ENCODE measurements around the gene ITGAE. TPM values are rescaled to one million over a fixed set of nuclear protein-coding genes. Genes with fewer than 3 reads are reported as not detected.
A peak's percentile ranks its signal among the peaks of the same experiment; 100 is the strongest.
"Not testable (repeated sequence)": the region's sequence is repeated elsewhere in the genome, so short reads cannot be mapped to it uniquely, and the experiment has no call there.

The ITGAE gene
- total RNA-seq, 2 donors from 2014 or later: 62.1 to 86.3 TPM

DNA sequence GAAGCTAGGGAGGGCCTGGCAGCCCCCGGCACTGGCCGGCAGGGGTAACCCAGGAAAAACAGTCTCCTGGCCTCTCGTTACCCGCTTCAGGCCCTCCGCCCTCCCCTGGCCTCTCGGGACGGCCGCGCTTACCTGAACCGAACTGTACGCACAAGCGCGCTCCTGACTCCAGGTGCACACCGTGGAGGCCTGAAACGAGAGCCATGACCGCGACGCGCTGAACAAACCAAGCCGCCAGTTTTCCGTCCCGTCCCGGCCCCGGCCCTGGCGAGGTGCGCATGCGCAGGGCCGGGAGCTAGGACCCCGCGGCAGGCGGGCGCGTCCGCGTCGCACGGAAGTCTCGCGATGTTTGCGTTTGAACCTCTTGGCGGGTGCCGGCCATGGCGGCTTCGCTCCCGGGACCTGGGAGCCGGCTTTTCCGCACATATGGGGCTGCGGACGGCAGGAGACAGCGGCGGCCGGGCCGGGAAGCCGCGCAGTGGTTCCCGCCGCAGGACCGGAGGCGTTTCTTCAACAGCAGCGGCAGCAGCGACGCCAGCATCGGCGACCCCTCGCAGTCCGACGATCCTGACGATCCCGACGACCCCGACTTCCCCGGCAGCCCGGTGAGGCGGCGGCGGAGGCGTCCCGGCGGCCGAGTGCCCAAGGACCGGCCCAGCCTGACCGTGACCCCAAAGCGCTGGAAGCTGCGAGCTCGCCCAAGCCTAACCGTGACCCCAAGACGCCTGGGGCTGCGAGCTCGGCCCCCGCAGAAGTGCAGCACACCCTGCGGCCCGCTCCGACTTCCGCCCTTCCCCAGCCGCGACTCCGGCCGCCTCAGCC lies 77.2 kb downstream of the ITGAE start, which contains the start of gene HASPIN:
HASPIN (plus strand) TSS at position 348 of the 822 bp plus-strand sequence; CDS start at position 381, 33 bp downstream.
- peaks cover 62% of the 10 kb centered on the region for H3K4me1 Mint-ChIP-seq (ENCODE audit: low read depth)
- no peaks in the 10 kb centered on the region for H3K27me3 Mint-ChIP-seq (ENCODE audit: low read depth)
- H3K4me3 Mint-ChIP-seq: peak within 1 kb of the TSS; percentile 87 to 94
- no peaks in the 10 kb centered on the region for H3K9me3 Mint-ChIP-seq
- ATAC-seq (replicated peaks in 1 of 2): peak; percentile 91 to 92
- H3K36me3 Mint-ChIP-seq (ENCODE audit: insufficient read depth in 2 of 2): peaks cover 22 to 48% of the 10 kb centered on the region in 2 donors
- DNase-seq: peak; percentile 95 to 96
- H3K27ac Mint-ChIP-seq: peak within 1 kb of the TSS; percentile 97

DNA sequence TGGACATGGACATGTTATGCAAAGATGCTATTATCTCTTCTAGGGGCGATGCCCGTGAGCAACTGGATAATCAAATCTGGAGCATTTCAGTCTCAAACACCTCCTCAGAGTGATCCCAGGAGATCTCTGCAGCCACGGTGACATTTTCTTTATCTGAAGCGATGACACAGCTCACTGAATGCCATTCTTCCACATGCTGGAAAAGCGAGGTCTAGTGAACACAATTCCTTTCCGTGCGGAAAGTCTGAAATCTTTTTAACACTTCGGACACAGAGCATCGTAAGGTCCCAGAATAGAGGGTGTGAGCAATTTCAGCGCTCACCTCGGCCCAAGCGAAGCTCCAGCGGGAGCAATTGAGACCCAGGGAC lies 77.8 kb downstream of the ITGAE start:
- Mint-ChIP-seq H3K9me3 (no peaks in the 10 kb centered on the region), H3K4me3 (peak overlapping the region; percentile 87 to 94), H3K27me3 (ENCODE audit: low read depth) (no peaks in the 10 kb centered on the region), H3K36me3 (ENCODE audit: insufficient read depth in 2 of 2) (peaks cover 24 to 54% of the 10 kb centered on the region in 2 donors), H3K4me1 (ENCODE audit: low read depth) (peaks cover 62% of the 10 kb centered on the region), H3K27ac (peak overlapping the region; percentile 97)
- ATAC-seq (replicated peaks in 1 of 2): no peak
- DNase-seq: no peak

DNA sequence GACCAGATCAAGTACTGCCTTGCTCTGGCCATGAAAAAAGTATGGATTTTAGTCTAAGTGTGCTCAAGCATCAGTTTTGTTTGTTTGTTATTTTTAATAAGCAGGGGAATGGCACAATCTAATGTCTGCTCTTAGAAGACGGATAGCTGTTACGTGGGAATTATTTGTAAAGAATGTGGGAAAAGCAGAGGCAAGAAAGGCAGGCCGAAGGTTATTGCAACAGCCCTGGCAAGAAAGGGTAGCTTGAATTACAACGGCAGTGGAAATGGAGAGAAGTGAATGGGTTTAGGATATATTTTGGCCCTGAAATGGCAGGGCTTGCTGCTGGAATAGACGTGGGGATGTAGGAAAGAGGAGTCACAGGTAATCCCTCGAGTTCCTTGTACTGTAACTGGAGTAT lies 78.3 kb downstream of the ITGAE start:
- peaks cover 62% of the 10 kb centered on the region for H3K4me1 Mint-ChIP-seq (ENCODE audit: low read depth)

DNA sequence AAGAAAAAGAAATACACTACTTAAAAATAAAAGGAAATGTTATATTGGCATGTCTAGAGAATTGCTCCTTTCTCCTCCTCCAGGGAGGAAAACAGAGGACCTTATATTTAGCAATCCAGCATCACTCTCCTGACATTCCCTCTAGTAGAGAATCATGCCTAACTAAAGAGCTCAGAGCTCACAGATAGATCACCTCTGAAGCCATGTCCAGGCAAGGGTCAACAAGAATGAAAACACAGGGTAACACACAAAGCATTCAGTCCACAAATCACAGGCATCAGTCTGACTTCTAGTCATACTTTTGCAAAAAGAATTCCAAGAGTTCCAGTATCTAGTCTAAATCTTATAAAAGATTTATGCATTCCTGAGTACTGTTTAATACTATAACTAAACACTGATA lies 81.7 kb downstream of the ITGAE start:
- DNase-seq: no peak
- H3K9me3 Mint-ChIP-seq: no peaks in the 10 kb centered on the region
- no peak overlapping the region for H3K27ac Mint-ChIP-seq
- H3K27me3 Mint-ChIP-seq (ENCODE audit: low read depth): no peaks in the 10 kb centered on the region
- no peak for ATAC-seq (replicated peaks in 1 of 2)
- H3K4me1 Mint-ChIP-seq (ENCODE audit: low read depth): peaks cover 48% of the 10 kb centered on the region
- H3K36me3 Mint-ChIP-seq (ENCODE audit: insufficient read depth in 2 of 2): peaks cover 20 to 59% of the 10 kb centered on the region in 2 donors
- peak overlapping the region in 1 of 2 donors; percentile 0 for H3K4me3 Mint-ChIP-seq

More for the DNA sequence above, 78.3 kb downstream of the ITGAE start:
- peak overlapping the region; percentile 87 to 94 for H3K4me3 Mint-ChIP-seq
- H3K36me3 Mint-ChIP-seq (ENCODE audit: insufficient read depth in 2 of 2): peaks cover 24 to 55% of the 10 kb centered on the region in 2 donors
- no peaks in the 10 kb centered on the region for H3K27me3 Mint-ChIP-seq (ENCODE audit: low read depth)
- DNase-seq: no peak
- peak overlapping the region; percentile 97 for H3K27ac Mint-ChIP-seq
- no peaks in the 10 kb centered on the region for H3K9me3 Mint-ChIP-seq
- no peak for ATAC-seq (replicated peaks in 1 of 2)

DNA sequence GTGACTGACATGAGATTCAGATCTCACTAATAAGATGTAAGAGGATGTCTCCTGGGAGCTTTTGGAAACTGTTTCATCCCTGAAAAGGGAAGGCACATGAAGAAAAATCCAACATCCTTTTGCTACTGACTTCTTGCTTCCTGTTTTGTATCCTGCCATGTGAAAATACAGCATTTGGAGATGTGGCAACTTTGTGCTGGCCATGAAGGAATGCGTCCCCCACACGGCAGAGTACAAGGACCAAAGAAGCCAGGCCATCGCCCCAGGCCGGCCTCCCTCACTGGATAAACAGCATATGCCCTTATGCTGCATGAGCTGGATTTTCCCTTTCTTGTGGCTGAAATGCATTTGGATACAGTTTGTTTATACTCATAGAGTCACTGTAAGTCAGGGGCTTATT lies 82.8 kb downstream of the ITGAE start:
- DNase-seq (no peak), ATAC-seq (replicated peaks in 1 of 2) (no peak)
- Mint-ChIP-seq H3K4me1 (ENCODE audit: low read depth) (peaks cover 55% of the 10 kb centered on the region), H3K36me3 (ENCODE audit: insufficient read depth in 2 of 2) (peaks cover 20 to 61% of the 10 kb centered on the region in 2 donors), H3K27me3 (ENCODE audit: low read depth) (no peaks in the 10 kb centered on the region), H3K4me3 (peak overlapping the region in 1 of 2 donors; percentile 17), H3K9me3 (no peaks in the 10 kb centered on the region), H3K27ac (peak overlapping the region; percentile 53)

DNA sequence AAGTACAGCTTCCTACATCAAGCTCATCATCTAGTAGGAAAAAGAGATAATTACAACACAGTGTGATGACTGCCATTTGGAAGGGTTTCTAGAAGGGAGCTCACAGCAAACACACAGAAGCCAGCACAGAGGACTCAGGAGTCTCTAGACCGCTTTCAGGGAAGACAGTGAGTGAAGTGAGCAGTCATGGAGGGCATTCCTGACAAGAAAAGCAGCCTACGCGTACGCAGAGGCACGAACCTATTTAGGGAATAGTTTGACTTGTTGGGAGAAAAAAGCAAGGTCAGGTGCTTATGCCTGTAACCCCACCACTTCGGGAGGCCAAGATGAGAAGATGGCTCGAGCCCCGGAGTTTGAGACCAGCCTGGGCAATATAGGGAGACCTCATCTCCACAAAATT lies 85.7 kb downstream of the ITGAE start:
- H3K36me3 Mint-ChIP-seq (ENCODE audit: insufficient read depth in 2 of 2): peaks cover 23 to 50% of the 10 kb centered on the region in 2 donors
- DNase-seq: no peak
- peak overlapping the region; percentile 58 for H3K27ac Mint-ChIP-seq
- H3K4me3 Mint-ChIP-seq: no peak overlapping the region
- no peaks in the 10 kb centered on the region for H3K9me3 Mint-ChIP-seq
- H3K27me3 Mint-ChIP-seq (ENCODE audit: low read depth): no peaks in the 10 kb centered on the region
- peaks cover 54% of the 10 kb centered on the region for H3K4me1 Mint-ChIP-seq (ENCODE audit: low read depth)
- no peak for ATAC-seq (replicated peaks in 1 of 2)

DNA sequence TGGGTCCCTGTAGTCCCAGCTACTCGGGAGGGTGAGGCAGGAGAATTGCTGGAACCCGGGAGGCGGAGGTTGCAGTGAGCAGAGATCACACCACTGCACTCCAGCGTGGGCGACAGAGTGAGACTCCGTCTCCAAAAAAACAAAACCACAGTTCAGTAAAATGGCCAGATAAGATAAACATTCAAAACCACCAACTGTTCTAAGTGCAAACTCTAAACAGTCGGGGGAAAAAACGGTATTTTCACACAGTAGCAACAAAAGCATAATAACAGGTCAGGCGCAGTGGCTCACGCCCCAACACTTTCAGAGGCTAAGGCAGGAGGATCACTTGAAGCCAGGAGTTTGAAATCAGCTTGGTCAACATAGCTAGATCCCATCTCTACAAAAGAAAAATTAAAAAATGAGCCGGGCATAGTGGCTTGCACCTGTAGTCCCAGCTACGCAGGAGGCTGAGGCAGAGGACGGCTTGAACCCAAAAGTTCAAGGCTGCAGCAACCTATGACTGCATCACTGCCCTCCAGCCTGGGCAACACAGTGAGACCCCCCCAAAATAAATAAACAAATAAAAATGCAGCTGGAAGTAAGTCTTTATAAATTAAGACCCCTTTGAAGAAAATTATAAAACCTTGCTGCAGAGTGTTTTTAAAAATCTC lies 88.1 kb downstream of the ITGAE start:
- peaks cover 64% of the 10 kb centered on the region for H3K4me1 Mint-ChIP-seq (ENCODE audit: low read depth)
- H3K27ac Mint-ChIP-seq: peak overlapping the region; percentile 74
- H3K4me3 Mint-ChIP-seq: peak overlapping the region; percentile 54 to 64
- ATAC-seq (replicated peaks in 1 of 2) (peak; percentile 6), DNase-seq (peak; percentile 38 to 41)
- no peaks in the 10 kb centered on the region for H3K9me3 Mint-ChIP-seq
- peaks cover 19 to 38% of the 10 kb centered on the region in 2 donors for H3K36me3 Mint-ChIP-seq (ENCODE audit: insufficient read depth in 2 of 2)
- H3K27me3 Mint-ChIP-seq (ENCODE audit: low read depth): no peaks in the 10 kb centered on the region

DNA sequence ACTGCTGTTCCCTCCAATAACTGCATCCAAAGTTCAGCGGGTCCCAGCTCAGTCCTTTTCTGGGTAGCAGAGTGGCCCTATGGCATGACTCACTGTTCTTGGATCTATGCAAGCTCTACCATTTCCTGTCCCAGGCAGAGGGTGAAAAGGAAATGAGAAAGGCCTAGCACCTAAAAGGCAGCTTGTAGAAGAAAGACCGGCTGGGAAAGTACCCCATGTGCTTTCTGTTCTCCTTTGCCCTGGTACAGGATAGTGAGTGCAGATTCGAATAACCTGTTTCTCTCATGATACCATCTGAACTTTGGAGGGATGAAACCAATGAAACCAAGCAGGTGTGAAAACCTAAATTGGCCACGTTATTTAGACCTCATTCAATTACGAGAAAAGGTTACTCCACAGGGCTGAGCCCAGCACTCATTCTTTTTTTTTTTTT lies 90.0 kb downstream of the ITGAE start:
- peaks cover 14 to 25% of the 10 kb centered on the region in 2 donors for H3K36me3 Mint-ChIP-seq (ENCODE audit: insufficient read depth in 2 of 2)
- DNase-seq (peak; percentile 79 to 86), ATAC-seq (replicated peaks in 1 of 2) (peak; percentile 97 to 98)
- H3K27me3 Mint-ChIP-seq (ENCODE audit: low read depth): no peaks in the 10 kb centered on the region
- peak overlapping the region; percentile 63 to 64 for H3K4me3 Mint-ChIP-seq
- no peaks in the 10 kb centered on the region for H3K9me3 Mint-ChIP-seq
- H3K27ac Mint-ChIP-seq: peak overlapping the region; percentile 62
- peaks cover 58% of the 10 kb centered on the region for H3K4me1 Mint-ChIP-seq (ENCODE audit: low read depth)

DNA sequence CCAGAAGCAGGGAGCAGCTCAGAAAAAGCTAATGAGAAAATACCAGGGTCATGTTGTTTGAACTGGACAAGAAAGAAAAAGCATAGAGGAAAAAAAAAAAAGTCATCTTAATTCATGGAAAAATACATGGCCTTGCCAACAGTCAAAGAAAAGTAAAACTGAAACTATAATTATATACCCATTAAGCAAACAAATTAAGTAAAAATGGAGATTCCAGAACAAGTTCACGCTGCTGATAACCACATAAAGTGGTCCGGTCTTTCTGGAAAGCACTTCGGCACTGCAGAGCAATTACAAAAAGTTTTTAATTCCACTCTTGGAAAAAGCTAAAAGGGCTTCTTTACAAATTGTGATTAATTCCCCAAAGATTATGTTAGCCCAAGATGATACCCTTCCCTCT lies 92.6 kb downstream of the ITGAE start:
- Mint-ChIP-seq H3K27ac (no peak overlapping the region), H3K36me3 (ENCODE audit: insufficient read depth in 2 of 2) (peaks cover 10 to 11% of the 10 kb centered on the region in 2 donors), H3K9me3 (no peaks in the 10 kb centered on the region), H3K4me3 (no peak overlapping the region), H3K4me1 (ENCODE audit: low read depth) (peaks cover 44% of the 10 kb centered on the region), H3K27me3 (ENCODE audit: low read depth) (no peaks in the 10 kb centered on the region)
- no peak for DNase-seq
- no peak for ATAC-seq (replicated peaks in 1 of 2)

DNA sequence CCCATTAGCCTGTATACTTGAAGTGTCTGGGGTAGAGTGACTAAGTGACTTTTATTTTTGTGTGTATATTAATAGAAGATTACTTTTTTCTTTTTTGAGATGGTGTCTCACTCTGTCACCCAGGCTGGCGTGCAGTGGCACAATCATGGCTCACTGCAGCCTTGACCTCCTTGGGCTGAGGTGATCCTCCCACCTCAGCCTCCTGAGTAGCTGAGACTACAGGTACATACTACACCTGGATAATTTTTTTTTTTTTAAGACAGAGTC lies 95.3 kb downstream of the ITGAE start:
- DNase-seq; H3K9me3 Mint-ChIP-seq; H3K4me3 Mint-ChIP-seq; H3K27ac Mint-ChIP-seq; ATAC-seq (replicated peaks in 1 of 2); H3K27me3 Mint-ChIP-seq (ENCODE audit: low read depth); H3K36me3 Mint-ChIP-seq (ENCODE audit: insufficient read depth in 2 of 2): not testable (repeated sequence)
- peaks cover 24% of the 10 kb centered on the region for H3K4me1 Mint-ChIP-seq (ENCODE audit: low read depth)

DNA sequence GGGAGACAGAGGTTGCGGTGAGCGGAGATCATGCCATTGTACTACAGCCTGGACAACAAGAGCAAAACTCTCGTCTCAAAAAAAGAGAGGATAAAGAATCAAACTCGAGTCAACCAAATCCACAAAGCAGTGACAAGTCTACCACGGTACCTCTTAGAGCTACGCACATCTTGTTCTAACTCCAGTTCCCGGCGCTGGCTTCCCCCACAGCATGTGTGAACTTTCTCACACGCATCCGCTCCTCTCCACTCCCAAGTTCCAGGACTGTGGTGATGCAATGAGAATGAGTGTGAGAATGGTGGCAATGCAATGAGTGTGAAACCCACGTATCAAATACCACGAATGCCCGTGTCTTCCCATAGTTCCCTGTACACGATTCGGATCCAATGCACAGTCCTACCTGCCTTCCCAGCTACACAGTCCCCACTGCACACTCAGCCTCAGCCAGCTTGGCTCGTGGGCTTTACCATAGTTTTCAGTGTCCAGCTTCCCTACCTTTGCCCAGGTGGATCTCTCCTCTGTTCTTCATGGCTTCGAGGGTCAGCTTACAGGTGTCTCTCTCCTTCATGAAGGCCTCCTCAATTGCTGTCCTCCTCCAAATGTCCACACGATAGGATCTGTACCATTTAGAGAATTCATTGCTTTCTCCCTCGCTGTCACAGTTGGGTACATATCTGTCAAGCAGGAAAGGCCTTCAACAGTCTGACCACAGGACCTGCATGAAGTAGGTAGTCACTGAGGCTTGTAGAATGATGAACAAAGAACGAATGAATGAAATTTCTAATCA lies 95.9 kb downstream of the ITGAE start:
- ATAC-seq (replicated peaks in 1 of 2) (no peak), DNase-seq (no peak)
- Mint-ChIP-seq H3K27me3 (ENCODE audit: low read depth) (no peaks in the 10 kb centered on the region), H3K36me3 (ENCODE audit: insufficient read depth in 2 of 2) (peaks cover 5 to 9% of the 10 kb centered on the region in 2 donors), H3K4me1 (ENCODE audit: low read depth) (peaks cover 21% of the 10 kb centered on the region), H3K4me3 (no peak overlapping the region), H3K9me3 (peaks cover 0 to 2% of the 10 kb centered on the region in 2 donors), H3K27ac (no peak overlapping the region)

DNA sequence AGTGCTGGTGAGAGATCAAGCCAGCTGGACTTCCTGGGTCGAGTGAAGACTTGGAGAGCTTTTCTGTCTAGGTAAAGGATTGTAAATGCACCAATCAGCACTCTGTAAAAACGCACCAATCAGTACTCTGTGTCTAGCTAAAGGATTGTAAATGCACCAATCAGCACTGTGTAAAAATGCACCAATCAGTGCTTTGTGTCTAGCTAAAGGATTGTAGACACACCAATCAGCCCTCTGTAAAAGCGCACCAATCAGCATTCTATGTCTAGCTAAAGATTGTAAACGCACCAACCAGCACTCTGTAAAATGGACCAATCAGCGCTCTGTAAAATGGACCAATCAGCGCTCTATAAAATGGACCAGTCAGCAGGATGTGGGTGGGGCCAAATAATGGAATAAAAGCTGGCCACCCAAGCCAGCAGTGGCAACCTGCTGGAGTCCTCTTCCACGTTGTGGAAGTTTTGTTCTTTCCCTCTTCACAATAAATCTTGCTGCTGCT lies 98.9 kb downstream of the ITGAE start:
- ATAC-seq (replicated peaks in 1 of 2); DNase-seq; H3K27ac Mint-ChIP-seq; H3K27me3 Mint-ChIP-seq (ENCODE audit: low read depth); H3K4me3 Mint-ChIP-seq; H3K9me3 Mint-ChIP-seq; H3K4me1 Mint-ChIP-seq (ENCODE audit: low read depth): not testable (repeated sequence)
- peaks cover 5 to 15% of the 10 kb centered on the region in 2 donors for H3K36me3 Mint-ChIP-seq (ENCODE audit: insufficient read depth in 2 of 2)

DNA sequence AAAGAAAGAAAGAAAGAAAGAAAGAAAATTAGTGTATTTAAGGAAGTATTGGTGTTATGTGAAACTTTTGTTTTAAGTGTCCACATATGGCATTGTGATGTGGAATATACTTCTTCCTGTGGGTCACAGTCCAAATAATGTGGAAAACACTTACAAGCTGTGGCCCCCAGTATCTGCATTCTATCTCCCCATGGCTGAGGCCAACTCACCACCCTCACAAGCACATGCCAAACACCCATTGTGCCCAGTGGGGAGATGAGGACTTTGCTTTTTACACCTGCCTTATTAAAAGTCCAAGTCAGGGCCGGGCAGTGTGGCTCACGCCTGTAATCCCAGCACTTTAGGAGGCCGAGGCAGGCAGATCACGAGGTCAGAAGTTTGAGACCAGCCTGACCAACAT lies 101.0 kb downstream of the ITGAE start:
- ATAC-seq (replicated peaks in 1 of 2): no peak
- no peak for DNase-seq
- Mint-ChIP-seq H3K9me3 (peaks cover 2% of the 10 kb centered on the region in 2 donors), H3K27me3 (ENCODE audit: low read depth) (no peaks in the 10 kb centered on the region), H3K27ac (no peak overlapping the region), H3K4me1 (ENCODE audit: low read depth) (peaks cover 9% of the 10 kb centered on the region), H3K4me3 (no peak overlapping the region), H3K36me3 (ENCODE audit: insufficient read depth in 2 of 2) (peaks cover 5 to 15% of the 10 kb centered on the region in 2 donors)
